GM19324 (cell line): ENCODE measurements around the gene OR5K1.

ENCODE experiments used
- ATAC-seq: cut with Tn5 transposase; IDR thresholded peaks from one replicate; pipeline ENCODE4 v1.9.1; 2021; ENCODE audit warnings: mild to moderate bottlenecking, moderate library complexity; ENCODE audit not compliant: unreplicated experiment, low FRiP score

OR5K1 gene

GRCh38 chr3:98513091-98513511, 50.1 kb downstream of the OR5K1 start:
- ATAC-seq = no peak

GRCh38 chr3:98513736-98514135, 50.7 kb downstream of the OR5K1 start:
- no peak for ATAC-seq

- ATAC-seq = no peak
These were observed 51.9 kb downstream of the OR5K1 start for GRCh38 chr3:98514948-98515347.

GRCh38 chr3:98518816-98519215, 55.8 kb downstream of the OR5K1 start:
- no peak for ATAC-seq

- ATAC-seq = no peak
These were observed 56.4 kb downstream of the OR5K1 start for GRCh38 chr3:98519351-98519750.

GRCh38 chr3:98521897-98522543, 59.0 kb downstream of the OR5K1 start:
- ATAC-seq = peak; percentile 41
